ENCODE measurements around the gene ENPP7.
A peak's percentile ranks its signal among the peaks of the same experiment; 100 is the strongest.

Gene ENPP7

DNA sequence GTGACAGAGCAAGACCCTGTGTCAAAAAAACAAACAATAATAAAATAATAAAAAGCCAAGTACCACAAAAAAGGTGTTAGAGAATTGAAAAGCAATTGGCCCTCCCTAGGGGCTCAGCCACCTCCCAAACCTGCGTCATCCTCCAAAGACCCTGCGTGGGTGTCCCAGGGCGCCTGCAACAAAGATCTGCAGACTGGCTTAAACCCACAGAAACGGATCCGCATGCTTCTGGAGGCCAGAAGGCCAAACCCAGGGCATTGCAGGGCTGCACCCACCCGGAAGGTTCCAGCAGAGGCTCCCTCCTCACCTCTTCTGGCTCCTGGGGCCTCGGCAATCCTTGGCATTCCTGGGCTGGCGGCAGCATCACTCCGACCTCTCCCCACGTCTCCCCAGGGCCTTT is 1.5 kb downstream of the ENPP7 start:
- DNase-seq, result no peak

DNA sequence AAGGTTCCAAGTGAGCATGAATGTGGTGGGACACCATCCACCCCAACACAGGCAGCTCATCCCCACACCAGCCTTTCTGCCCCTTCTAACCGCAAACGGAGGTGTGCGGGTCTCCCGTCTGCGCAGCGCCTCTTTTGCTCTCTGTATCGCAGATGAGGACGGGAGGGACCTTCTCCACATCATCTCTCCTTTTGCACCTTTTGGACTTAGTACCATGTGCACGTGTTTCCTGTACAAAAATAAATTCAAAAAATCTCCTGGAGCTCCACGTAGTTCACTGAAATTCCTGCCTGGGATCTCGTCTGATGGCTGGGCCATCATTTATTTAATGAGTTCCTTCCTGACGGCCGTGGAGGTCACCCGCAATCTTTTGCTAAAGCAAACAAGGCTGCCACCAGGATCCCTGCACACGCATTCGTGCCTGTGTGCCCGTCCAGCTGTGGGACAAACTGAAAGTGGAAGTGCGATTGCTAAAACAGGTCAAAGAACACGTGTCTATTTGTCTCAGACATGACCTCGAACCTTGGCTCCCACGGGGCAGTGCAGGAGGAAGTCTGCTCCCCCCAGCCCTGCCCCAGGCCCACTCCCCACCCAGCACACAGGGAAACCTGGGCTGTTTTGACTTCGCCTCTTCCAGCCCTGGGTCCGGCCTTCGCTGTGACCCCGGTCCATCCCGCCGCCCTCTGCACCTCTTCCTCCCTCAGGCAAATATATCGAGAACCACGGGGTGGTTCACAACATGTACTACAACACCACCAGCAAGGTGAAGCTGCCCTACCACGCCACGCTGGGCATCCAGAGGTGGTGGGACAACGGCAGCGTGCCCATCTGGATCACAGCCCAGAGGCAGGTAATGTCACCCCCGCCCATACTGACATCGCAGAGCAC is 2.3 kb downstream of the ENPP7 start:
- no peak for DNase-seq

DNA sequence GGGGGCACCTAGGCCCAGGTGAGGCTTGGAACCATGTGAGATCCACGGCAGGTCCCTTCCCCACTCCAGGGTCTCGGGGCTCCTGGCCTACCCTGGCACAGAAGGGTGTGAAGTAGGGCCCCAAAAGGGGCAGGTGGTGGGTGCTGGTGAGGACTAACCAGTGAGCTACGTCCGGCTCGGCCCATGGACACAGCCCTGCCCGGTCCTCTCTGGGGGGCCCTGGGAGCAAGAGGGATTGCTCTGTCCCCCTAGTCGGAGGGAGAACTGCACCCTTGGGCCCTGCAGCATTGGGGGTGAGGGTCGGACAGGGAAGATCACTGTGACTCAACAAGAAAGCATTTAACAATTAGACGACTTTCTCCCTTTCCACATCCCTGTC is 2.9 kb downstream of the ENPP7 start:
- no peak for DNase-seq

DNA sequence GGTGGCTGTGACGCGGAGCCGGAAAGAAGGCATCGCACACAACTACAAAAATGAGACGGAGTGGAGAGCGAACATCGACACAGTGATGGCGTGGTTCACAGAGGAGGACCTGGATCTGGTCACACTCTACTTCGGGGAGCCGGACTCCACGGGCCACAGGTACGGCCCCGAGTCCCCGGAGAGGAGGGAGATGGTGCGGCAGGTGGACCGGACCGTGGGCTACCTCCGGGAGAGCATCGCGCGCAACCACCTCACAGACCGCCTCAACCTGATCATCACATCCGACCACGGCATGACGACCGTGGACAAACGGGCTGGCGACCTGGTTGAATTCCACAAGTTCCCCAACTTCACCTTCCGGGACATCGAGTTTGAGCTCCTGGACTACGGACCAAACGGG is 4.4 kb downstream of the ENPP7 start:
- DNase-seq, result no peak

DNA sequence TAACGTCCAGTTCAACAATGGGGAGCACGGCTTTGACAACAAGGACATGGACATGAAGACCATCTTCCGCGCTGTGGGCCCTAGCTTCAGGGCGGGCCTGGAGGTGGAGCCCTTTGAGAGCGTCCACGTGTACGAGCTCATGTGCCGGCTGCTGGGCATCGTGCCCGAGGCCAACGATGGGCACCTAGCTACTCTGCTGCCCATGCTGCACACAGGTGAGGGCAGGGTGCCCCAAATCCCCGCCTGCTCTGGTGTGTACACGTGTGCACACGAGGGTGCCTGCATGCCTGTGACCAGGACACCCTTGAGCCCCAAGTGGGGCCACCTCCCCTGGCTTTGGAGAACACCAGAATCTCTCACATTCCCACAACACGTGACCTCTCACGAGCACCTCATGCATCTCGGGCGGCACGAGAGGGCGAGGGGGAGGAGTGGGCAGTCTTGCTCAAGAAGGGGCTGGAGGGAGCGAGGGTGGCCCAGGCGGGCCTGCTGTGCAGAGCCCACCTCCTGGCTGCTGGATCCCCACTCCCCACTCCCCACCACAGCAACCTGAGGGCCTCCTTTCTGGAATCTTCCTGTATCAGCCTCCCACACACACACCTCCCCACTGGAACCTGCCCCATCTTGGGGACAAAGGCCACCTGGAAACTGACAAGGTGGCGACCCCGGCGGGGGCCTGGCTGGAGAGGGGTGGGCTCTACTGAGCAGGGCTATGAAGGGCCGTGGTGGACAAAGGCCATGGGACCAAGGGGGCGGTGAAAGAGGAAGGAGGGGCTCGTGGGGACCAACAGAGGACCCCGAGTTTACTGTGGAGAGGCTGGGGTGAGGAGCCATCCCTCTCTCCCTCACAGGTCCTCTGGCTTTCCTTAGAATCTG is 6.5 kb downstream of the ENPP7 start:
- no peak for DNase-seq

DNA sequence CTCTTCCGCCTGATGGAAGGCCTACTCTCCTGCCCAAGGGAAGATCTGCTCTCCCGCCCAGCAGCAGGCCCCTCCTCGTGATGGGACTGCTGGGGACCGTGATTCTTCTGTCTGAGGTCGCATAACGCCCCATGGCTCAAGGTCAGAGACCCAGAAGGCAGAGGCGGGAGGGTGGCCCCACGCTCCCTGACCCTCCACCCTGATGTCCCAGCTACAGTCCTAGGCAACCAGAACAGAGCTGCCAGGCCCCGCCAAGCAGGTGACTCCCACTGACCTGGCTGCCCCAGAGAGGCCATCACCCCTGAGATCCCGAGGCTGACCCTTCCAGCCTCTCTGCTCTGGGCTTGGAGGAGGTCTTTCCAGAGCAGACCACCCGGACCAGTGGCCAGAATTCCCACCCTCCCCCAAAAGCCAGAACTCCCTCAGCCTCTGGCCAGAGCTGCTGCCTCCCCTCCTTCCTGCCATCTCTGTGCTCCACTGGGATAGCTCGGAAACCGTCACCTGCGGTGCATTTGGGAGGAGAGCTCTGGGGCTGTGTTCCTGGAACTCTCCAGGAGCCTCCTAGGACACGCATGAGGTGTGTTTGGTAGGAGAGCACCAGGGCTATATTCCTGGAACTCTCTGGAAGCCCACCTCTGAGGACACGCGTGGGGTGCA is 7.3 kb downstream of the ENPP7 start:
- DNase-seq, result no peak

DNA sequence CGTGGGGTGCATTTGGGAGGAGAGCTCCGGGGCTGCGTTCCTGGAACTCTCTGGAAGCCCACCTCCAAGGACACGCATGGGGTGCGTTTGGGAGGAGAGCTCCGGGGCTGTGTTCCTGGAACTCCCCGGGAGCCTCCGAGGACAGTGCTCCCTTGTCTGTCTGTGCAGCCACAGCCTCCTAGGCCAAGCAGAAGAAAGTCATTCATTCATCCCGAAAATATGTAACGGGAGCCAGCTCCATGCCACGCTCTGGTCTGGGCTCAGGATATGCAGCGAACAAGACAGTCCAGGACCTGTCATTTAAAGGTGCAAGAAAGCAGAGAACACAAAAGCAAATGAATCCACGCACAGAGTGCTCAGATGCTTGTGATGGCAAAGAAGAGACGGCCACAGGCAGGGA is 7.9 kb downstream of the ENPP7 start:
- DNase-seq, result no peak

DNA sequence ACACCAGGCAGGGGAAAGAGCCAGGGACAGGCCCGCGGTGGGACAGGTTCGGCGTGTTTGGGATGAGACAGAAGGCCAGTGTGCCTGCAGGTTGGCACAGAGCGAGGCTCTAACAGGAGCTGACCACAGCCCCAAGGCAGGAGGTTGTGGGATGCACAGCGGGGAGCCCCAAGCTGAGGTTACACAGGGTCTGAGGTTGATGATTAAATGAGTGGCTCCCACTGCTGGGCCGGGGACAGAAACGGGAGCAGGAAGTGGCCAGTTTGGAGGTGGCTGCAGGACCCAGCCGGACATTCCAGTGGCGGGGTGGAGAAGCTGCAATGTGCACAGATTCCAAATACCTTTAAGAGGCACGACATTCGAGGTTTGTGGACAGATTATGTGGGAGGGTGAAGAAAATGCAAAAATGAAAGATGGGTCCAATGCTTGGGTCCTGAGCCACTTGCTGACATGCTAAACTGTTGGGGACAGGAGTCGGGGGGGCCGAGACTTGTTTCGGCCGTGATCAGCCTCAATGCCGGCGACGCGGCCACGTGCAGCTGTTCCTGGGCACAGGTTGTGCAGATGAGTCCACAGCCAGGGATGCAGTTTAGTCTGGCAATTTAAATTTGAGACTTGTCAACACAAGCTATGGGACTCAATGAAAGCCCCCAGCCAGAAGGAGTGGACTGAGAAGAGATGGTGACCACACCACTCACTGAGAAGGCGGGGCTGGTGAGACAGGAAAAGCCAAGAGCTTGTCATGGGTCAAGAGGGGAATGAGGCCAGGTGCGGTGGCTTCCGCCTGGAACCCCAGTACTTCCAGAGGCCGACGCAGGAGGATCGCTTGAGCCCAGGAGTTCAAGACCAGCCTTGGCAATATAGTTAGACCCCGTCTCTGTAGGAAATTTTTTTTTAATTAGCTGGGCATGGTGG is 8.7 kb downstream of the ENPP7 start:
- DNase-seq, result peak; percentile 27

DNA sequence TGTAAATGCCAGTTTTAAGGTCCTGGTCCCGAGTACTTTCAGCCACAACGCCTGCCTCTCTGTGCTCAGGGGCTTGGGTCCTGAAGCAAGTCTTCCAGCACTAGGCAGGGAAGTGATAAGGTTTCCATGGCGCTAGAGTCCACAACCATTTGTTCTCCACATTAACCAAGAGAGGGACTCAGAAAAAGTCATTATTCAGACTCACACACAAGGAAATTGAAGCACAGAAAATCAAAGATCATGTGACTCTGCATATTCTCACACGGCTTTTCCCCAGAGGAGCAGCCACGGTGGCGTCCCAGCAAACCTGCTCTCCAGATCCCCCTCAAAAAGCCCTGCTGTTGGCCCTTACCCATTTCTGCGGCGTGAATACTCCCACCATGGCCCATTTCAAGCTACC is 9.7 kb downstream of the ENPP7 start:
- no peak for DNase-seq

DNA sequence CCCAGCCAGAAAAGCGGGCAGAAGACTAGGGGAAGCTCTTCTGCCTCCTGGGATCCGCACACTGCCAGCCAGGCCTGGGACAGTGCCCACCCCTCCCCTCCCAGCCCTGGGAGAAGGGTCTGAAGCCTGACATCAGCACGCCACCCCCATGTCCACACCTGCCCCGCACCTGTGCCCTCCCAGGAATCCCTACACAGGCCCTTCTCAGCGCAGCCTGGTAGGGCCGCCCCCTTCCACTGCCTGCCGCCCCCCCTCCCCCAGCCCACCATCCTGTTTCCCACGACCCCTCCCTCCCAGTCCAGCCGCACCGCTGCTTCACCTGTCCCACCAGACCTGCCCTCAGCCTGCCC is 10.6 kb downstream of the ENPP7 start:
- no peak for DNase-seq

DNA sequence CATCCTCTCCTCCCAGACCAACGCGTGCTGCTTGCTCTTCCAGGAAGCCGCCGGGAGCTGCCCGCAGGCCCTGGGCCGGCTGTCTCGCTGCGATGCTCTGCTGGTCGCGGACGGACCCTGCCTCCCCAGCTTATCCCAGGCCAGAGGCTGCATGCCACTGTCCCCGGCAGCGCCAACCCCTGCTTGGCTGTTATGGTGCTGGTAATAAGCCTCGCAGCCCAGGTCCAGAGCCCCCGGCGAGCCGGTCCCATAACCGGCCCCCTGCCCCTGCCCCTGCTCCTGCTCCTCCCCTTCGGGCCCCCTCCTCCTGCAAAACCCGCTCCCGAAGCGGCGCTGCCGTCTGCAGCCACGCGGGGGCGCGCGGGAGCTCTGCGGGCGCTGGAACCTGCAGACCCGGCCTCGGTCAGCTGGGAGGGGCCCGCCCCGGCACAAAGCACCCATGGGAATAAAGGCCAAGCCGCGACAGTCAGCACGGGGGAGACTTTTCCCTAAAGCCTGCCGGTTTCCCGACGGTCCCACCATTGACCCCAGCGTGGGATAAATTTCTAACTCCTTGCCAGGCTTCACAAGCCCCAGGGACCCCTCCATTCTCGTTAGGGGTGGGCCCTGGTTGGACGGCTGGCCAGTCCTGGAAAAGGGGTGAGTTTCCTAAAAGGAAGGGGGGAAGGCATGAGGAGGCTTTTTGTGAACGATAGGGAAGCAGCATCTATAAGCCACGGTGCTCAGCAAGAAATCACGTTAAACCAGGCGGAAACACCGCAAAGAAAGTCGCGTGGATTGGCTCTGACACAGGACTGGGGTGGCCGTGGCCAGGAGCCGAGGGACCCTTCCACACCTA is 11.2 kb downstream of the ENPP7 start:
- peak; percentile 57 for DNase-seq

DNA sequence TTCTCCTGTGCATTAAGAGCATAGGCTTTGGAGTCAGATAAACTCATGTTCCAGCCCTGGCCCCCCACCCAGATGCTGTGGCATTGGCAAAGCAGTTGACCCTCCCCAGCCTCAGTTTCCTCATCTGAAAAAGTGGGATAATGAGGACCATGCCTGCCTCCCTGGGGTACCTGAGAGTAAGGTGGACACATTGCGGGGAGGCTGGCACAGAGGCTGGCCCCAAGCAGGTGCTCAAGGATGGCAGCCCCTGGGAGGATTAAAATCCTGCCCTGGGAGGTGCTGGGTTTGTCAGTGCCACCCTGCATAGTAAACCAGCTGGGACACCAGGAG is 11.8 kb downstream of the ENPP7 start:
- no peak for DNase-seq

DNA sequence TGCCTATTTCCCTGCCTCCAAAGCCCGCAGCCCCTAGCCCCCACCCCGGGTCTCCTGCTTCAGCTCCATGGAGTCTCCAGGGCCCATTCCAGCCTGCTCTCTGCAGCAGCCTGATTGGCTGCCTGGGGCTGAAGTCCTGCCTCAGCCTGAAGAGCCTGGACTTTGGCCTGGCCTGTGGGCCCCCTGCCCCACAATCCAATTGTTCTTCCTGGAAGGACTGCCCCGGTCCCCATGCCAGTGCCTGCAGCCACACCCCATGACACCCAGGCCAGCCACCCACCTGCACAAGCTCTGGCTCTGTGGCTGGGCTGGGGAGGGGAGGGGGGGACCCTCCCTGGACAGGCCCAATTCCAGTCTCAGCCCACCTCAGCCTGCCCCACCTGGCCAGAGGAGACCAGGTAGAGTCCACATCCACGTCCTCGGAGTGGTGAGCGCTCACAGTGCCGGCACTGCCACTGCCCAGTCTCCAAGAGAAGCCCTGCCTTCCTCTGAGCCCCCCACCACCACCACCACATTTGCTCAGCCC is 12.3 kb downstream of the ENPP7 start:
- no peak for DNase-seq

DNA sequence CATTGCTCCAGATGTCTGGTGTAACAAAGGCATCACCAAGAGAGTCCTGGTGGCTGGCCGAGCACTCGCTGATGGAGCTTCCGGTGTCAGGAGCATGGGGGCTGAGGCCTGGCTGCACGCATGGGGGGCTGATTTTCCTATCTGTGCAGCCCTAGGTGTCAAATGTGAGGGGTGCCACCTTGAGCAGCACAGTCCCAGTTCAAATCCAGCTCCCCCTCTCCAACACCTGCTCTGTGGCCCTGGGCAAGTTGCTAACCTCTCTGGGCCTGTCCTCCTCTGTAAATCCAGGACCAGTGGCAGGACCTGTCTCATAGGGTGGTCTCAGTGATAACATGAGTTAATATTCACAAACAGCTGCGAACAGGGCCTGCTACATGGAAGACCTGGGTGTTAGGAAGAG is 12.9 kb downstream of the ENPP7 start:
- no peak for DNase-seq

DNA sequence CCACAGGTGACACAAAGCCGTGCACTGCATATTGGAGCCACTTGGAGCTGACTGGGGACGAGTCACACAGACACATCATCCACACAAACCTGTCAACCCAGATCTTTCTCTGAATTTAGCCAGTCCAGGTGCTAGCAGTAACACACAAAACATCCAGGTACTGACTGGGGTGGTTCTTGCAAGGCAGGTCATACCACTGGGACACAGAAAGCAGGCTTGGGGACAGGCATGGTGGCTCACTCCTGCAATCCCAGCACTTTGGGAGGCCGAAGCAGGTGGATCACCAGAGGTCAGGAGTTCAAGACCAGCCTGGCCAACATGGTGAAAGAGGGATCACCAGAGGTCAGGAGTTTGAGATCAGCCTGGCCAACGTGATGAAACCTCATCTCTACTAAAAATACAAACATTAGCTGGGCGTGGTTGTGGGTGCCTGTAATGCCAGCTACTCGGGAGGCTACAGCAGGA is 14.9 kb downstream of the ENPP7 start:
- no peak for DNase-seq

DNA sequence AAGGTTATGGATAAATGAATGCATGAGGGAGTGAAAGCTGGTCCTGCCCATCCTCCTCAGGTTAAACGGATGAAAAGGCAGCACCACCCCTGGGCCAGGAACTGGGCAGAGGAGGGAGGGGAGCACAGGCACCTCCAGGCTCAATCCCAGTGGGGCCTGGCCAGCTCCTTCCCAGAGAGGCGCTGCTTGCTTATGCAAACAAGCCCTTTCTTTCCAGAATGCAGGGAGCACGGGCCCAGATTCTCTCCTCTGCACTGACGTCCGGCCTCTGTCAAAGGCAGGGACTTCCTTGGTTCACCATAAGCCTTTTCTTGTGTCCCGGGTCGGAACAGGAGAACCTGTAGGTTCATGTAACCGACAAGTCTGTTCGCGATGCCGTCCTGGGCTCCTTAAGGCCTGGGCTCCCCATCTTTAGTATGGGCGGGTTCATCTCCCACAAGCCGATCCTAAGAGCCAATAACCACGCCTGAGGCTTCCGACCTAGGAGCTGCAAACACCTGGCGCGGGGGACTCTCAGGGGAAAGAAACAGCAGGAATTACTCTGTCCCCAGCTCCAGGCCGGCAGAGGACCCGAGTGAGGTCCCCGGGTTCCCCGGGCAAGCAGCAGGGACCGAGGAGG is 16.3 kb downstream of the ENPP7 start:
- no peak for DNase-seq

DNA sequence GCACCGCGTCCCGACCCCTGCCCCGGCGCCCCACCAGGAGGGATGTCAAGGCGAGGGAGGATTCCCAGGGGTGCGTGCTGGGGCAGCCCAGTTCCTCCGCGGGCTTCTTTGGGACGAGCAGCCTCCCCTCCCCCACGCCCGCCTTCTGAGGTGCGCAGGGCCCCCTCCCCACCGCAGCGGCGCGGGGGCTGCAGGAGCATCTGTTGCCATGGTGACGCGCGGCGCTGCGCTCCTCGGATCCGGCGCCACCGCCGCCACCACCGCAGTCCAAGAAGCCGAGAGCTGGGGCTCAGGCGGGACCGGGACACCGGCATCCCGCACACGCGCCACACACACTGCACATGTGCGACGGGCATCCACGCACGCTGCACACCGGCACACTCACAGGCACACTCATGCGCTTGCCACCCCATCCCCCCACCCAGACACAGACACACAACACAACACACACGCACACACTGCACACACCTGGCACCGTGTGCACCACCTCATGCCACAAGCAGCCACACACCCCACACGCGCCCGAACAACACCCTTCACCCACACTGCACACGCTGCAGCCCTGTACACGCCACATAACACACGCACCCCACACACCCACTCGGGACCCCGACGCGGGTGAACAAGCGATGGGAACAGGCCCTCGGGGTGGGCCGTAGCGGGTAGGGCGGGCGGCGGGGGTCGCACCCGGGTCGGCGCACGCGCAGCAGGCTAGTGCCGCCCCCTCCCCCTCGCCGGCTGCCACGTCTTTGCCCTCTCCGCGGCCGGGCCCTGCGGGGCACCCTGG is 17.0 kb downstream of the ENPP7 start:
- DNase-seq, result no peak

DNA sequence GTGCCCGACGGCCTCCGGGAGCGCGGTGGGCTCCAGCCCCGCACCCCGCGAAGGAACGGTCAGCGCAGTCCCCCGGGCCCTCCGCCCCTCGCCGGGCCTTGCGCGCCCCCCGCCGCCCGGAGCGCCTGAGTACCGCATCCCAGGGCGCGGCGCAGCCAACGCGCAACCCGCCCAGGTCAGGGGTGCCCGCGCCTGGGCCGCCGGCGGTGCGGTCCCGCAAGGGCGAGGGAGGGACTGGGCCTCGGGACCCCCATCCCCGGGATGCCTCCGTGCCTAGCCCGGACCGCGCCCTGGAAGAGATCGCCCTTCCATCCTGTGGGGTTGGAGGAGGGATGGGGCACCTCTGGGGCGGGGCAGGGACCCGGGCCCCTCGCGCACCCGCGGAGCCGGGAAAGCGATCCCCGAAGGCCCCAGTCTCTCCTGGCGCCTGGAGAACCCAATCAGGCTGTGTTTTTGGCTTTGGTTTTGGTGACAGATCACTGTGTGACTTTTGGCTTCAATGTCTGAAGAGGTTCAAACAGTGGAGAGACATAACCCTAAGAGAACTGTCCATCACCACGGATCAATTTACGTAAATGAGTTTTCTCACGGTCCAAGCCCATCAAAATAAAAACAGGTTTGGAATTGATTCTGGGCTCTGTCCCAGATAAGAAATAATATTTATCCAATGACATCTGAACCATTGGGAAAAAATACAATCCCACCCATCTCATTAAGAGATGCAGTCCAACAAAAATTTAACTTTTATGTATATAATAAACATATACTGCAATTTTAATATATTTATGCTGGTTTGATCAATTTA is 17.8 kb downstream of the ENPP7 start:
- DNase-seq, result no peak
